T1000 (cell line): ENCODE results near the gene STAG3.
"Not testable (repeated sequence)": the region's sequence is repeated elsewhere in the genome, so short reads cannot be mapped to it uniquely, and the experiment has no call there.

ENCODE experiments used
- DNase-seq: peaks from one replicate; lab custom pipeline; 2025; ENCODE audit warnings: mixed read lengths; lab: John Stamatoyannopoulos, UW

STAG3 gene, protein sequence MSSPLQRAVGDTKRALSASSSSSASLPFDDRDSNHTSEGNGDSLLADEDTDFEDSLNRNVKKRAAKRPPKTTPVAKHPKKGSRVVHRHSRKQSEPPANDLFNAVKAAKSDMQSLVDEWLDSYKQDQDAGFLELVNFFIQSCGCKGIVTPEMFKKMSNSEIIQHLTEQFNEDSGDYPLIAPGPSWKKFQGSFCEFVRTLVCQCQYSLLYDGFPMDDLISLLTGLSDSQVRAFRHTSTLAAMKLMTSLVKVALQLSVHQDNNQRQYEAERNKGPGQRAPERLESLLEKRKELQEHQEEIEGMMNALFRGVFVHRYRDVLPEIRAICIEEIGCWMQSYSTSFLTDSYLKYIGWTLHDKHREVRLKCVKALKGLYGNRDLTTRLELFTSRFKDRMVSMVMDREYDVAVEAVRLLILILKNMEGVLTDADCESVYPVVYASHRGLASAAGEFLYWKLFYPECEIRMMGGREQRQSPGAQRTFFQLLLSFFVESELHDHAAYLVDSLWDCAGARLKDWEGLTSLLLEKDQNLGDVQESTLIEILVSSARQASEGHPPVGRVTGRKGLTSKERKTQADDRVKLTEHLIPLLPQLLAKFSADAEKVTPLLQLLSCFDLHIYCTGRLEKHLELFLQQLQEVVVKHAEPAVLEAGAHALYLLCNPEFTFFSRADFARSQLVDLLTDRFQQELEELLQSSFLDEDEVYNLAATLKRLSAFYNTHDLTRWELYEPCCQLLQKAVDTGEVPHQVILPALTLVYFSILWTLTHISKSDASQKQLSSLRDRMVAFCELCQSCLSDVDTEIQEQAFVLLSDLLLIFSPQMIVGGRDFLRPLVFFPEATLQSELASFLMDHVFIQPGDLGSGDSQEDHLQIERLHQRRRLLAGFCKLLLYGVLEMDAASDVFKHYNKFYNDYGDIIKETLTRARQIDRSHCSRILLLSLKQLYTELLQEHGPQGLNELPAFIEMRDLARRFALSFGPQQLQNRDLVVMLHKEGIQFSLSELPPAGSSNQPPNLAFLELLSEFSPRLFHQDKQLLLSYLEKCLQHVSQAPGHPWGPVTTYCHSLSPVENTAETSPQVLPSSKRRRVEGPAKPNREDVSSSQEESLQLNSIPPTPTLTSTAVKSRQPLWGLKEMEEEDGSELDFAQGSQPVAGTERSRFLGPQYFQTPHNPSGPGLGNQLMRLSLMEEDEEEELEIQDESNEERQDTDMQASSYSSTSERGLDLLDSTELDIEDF

DNA sequence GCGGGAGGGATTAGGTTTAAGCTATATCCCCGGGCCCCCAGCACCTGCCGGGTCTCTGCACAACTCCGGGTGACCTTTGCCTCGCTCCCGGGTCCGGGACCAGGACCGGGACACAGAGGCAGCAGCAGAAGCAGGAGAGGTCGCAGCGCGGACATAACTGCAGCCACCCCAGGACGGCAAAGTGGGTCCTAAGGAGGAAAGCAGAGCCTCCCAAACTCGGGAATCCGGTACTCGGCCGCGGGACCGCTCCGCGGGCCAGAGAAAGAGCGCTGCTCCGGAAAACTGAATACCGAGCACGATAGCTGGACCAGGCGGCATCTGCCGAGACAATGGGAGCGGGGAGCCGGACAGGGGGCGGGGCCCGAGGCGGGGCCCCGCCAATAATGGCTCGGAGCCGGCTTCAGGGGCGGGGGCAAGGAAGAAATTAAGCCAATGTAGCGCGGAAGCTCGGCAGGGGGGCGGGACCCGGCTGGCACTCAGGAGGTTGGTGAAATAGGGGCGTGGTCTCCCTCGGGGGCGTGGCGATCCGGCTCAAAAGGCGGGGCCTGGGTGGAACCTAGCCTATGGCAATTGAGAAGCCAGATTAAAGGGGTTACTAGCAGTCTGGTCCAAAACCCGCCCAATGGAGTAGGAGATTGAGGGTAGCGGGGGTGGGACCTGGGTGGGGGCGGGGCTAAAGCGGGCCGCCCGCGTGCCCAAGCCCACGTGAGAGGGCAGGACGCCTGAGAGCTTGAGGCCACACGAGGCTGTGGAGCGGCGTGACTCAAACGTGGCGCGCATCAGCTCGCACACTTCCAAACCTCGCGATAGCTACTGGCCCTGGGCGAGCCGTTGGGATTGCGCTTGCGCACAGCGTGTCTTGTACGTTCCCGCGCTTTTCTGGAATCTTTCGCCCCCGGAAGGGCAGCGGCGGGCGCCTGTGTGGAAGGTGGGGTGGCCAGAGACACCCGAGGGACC, at the start of gene STAG3, which contains the start of gene GPC2:
Gene STAG3 (plus strand): TSS at position 874 of the 957 bp plus-strand sequence. CDS start 2,639 bp downstream, outside the sequence.
Gene GPC2 (minus strand): TSS at position 337 of the 957 bp plus-strand sequence. CDS start 182 bp downstream, at position 155.
- DNase-seq = peak; percentile 96

DNA sequence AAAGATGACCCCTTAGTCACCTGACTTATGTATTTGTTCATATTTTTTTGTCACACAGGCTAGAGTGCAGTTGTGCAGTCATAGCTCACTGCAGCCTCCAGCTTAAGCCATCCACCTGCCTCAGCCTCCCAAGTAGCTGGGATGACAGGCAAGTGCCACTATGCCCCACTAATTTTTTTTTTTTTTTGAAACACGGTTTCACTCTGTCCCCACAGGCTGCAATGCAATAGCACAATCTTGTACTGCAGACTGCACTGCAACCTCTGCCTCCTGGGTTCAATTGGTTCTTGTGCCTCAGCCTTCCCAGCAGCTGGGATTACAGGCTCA, 49.1 kb upstream of the STAG3 start:
- DNase-seq = no peak

DNA sequence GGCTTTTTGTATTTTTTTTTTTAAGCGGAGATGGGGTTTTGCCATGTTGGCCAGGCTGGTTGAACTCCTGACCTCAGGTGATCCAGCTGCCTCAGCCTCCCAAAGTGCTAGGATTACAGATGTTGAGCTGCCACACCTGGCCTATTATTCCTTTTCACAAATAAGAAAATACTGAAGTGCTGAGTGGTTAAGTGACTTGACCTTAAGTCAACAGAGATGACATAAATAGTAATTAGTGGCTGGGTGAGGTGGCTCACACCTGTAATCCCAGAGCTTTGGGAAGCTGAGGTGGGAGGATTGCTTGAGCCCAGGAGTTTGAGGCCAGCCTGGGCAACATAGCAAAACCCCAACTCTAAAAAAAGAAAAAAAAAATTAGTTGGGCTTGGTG, 47.5 kb upstream of the STAG3 start:
- DNase-seq = not testable (repeated sequence)

DNA sequence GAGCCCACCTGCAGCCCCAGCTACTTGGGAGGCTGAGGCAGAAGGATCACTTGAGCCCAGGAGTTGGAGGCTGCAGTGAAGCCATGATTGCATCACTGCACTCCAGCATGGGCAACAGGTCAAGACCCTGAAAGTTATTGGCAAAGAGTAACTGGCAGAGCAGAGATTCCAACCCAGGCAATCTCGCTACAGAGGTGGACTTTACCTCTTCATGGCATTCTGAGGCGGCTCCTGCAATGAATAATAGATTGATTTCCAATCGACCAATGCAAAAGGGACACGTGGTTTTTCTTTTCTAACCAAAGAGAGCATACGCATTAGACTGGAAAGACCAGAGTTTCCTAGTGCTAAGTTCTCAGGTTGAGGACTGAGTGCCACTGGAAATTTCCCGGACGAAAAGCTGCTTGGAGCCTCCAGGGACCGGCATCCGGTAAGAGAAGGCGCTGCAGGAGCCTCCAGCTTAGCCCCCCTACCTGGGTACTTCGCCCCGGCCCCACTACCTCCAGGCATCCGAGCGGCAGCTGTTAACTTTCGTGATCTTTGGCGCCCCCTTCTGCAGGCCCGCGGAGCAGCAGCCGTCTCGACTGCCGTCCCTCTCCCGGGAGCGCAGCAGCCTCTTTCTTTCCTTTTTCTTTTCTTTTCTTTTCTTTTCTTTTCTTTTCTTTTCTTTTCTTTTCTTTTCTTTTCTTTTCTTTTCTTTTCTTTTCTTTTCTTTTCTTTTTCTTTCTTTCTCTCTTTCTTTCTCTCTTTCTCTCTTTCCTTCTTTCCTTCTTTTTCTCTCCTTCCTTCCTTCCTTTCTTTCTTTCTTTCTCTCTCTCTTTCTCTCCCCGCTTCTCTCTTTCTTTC, 46.9 kb upstream of the STAG3 start:
- DNase-seq = peak; percentile 29

DNA sequence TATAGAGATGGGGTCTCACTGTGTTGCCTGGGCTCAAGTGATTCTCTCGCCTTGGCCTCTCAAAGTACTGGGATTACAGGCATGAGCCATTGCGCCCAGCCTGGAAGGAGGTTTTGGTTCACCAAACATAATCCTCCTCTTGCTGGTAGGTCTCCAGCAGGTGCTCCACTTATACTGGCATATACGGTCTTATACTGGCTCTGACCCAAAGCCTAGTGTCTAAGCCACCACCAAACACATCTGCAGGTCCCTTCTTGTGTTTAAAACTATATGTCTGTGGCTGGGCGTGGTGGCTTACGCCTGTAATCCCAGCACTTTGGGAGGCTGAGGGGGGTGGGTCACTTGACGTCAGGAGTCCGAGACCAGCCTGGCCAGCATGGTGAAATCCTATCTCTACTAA, 45.6 kb upstream of the STAG3 start:
- DNase-seq = no peak

DNA sequence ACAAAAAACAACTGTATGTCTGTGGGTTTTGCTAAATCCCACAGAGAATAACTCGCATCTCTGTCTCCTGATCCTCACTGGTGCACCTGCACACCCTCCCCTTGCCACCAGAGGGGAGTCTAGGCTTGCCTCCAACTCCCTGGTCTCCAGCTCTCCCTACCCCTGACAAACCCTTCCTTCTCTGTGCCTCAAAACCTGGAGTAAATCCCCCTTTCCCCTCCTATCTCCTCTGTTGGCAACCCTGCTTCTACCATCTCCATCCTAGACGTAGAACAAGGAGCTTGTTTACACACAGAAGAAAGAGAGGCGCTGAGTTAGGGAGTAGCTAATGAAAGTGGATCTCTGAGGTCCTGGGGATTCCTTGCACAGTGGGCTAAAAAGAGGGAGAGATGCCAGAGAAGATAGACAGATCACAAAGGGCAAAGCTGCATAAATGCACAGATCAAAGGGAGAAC, 45.0 kb upstream of the STAG3 start:
- peak; percentile 46 for DNase-seq

DNA sequence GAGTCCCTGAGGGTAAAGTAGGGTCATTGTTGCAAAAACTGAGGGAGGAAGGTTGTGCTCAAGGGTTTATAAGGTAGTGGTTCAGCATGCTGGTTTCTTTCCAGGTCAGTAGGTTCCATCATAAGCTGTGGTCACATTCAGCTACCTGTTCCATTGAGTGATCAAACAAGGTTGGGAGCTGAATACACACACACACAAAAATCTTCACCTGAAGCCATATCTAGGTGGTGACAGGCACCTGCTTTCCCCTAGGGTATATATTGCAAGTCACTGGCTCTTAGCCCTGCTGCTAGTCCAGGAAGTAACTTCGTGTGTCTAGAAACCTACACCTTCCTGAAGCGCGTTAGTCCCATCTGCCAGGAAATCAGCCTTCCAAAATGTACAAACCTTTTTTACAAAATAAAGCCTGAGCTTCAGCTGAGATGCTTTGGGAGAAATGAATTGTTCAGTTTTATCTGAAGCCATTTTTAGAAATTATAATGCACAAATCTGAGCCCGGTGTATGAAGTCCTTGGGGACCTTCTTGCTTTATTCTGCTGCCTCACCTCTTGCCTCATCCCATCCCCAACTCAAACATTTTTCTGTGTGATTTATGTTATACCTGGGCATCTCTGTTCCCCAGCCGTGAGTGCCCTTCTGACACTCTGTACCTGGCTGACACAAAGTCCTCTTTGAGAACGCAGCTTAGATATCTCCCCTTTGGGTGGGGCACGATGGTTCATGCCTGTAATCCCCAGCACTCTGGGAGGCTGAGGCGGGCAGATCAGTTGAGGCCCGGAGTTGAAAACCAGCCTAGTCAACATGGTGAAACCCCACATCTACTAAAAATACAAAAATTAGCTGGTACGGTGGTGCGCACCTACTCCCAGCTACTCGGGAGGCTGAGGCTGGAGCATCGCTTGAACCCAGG, 39.6 kb upstream of the STAG3 start:
- no peak for DNase-seq

DNA sequence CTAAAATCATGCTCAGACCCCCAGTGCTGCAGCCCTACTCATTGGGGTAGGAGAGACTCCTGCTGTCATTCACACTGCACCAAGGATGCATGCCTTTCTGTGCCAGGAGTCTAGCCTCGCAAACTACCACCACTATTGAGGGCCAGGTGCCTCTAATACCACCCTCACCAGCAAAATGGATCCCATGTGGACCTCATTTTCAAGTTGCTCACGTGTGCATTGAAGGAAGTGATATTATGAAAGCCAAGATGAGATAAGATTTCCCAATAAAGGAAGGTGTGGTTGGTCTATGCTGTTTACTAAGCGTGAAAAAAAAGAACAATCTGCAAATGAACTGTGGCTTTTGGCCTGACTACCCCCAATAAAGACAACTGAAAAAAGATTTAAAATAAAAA, 36.2 kb upstream of the STAG3 start:
- DNase-seq = no peak

DNA sequence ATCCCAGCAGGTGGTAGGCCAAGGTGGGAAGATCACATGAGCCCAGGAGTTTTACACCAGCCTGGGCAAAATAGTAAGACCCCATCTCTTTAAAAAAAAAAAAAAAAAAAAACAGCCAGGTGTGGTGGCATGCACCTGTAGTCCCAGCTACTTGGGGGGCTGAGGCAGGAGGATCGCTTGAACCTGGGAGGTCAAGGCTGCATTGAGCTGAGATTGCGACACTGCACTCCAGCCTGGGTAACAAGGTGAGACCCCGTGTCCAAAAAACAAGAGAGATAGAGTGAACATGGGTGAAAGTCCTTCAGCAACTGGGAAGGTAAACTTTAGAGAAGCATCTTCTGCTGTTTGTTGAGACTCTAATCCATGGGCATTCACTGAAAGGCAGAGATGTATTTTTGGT, 35.3 kb upstream of the STAG3 start:
- no peak for DNase-seq

DNA sequence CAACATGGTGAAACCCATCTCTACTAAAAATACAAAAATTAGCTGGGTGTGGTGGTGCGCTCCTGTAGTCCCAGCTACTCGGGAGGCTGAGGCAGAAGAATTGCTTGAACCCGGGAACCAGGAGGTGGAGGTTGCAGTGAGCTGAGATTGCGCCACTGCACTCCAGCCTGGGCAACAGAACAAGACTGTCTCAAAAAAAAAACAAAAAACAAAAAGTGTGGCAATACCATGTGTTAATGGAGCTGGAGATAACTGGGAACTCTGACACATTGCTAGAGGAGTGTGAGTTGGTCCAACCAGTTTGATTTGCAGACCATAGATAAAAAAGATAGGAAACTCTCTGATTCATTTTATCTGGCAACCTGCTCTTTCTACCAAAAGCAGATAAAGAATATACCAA, 31.4 kb upstream of the STAG3 start:
- not testable (repeated sequence) for DNase-seq

DNA sequence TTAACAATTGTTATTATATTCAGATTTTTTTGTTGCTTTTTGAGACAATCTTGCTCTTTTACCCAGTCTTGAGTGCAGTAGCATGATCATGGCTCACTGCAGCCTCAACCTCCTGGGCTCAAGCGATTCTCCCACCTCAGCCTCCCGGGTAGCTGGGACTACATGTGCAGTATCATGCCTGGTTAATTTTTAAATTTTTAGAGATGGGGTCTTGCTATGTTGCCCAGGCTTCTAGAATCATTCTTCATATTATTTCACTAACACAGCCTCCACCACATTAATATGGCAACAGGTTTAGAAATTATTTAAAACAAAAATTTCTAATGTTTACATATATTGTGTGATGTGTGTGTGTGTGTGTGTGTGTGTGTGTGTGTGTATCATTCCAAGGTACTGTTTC, 30.4 kb upstream of the STAG3 start:
- no peak for DNase-seq

DNA sequence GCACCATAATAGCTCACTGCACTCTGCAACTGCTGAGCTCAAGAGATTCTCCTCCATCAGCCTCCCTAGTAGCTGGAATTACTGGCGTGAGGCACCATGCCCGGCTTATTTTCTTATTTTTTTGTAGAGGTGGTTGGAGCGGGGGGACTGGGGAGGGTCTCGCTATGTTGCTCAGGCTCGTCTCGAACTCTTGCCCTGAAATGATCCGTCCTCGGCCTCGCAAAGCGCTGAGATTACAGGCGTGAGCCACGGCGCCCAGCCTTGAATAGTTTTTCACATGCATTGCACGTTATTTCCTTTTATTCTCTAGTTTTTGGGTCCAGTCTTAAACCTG, 29.5 kb upstream of the STAG3 start:
- no peak for DNase-seq

DNA sequence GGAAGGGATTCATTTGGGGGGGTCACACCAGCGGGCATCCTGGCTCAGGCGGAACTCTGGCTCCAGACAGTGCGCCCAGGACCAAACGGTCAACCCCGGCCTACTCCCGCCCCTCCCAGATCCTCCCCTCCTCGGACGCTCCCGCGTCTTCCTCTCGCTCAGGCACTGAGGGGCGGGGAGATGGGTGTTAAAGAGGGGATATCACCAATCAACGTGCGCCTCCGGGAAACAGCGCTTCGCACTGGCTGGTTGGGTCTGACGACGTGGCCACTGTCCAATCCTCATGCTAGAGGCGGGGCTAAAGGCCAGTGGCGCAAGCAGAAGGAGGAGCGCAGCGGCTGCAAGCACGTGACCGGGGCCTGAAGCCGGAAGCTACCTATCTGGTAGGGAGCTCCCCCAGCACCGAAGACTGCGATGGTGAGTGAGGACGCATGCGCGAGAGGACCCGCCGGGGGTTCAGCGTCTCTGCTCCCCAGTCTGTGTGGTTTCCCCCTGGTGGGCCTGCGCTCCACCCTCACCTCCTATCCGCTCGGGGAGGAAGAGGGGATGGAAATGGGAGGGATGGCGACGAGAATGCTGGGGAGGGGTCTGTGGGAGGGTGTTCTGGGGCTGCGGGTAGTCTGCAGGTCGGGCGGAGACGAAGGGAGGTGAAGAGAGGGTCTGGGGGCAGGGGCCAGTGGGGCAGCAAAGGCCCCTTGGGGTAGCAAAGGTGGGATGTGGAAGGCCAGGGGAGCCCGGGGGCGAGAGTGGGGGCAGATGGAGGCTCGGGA, 29.0 kb upstream of the STAG3 start, which contains the start of gene LAMTOR4:
Gene LAMTOR4 (plus strand): TSS at position 360 of the 770 bp plus-strand sequence. CDS start 55 bp downstream, at position 415.
- DNase-seq = peak; percentile 91

DNA sequence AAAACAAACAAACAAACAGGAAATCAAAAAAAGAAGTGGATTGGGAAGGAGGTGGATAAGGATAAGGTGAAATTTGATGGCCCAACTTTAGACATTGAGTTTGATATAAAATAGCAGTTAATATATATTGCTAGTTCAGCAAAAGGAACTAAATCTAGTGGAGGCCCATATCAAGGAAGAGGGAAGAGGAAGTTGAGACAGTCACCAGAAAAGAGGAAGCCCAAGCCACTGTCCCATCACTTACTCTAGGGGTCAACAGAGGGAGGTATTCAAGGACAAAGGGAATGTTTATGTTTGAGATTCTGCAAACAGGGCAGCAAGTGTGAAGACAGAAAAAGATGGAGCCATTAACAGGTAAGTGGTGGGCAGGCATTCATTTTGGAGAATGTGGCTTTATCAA, 25.3 kb upstream of the STAG3 start:
- DNase-seq = no peak

DNA sequence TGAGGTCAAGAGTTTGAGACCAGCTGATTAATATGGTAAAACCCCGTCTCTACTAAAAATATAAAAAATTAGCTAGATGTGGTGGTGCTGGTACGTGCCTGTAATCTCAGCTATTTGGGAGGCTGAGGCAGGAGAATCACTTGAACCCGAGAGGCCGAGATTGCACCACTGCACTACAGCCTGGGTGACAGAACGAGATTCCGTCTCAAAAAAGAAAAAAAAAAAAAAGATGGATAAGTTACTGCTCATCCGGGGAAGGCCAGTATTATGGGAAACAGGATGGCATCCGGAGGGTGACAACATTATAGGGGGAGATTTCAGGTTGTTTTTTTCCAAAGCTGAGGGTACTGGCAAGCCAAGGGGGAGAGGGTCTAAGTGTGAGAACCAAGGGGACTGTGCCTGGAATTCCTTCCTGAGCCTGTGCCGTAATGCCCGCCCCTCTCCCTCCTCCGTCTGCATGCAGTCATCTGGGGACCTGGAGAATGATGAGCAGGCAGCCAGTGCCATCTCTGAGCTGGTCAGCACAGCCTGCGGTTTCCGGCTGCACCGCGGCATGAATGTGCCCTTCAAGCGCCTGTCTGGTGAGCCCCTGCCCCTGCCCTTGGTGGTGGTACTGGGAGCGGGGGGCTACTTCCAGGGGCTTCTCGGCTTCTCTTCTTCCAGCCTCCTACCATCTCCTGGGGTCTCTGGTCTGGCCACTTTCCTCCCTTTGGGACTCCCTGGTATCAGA, 24.6 kb upstream of the STAG3 start:
- no peak for DNase-seq

DNA sequence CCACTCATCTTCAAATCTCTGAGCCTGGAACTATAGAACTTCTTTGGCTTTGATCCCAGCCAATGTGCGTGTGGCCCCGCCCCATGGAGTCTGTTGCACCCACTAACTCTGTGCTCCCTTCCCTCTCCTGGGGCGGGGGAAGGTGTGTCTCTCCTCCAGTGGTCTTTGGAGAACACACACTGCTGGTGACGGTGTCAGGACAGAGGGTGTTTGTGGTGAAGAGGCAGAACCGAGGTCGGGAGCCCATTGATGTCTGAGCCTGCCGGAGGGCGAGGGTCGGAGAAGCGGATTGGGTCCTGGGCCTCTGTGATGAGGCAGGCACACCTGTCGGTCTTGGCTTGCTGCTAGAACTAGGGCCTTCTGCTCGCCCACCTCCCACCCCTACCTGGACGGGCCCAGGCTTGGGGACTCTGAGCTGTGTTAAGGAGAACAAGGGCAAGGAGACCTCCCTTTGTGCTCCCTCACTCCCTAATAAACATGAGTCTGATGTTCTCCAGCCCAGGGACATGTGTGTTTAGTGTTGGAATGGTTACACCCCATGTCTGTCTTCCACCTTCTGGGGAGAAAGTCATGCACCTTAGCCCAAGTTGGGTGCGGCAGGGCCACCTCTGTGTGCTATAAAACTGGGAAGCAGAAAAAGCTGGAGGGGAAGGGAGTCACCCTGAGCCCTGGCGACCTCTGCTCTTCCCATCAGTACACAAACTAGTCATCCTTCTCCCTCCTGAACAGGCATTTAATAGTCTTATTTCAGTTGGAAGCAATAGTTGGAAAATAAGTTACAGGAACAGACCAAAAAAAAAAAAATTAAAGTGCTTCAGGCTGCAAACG, 23.8 kb upstream of the STAG3 start:
- DNase-seq = no peak
